T-helper 1 cell treated with Interleukin-12 subunit alpha and Interleukin-12 subunit beta and Interleukin-4 antibody, amounts not matched to agents 30 ng/mL and 1 ng/mL, for 36 hours (primary cell): ENCODE results near the gene INO80C. TPM values are rescaled to one million over a fixed set of nuclear protein-coding genes. Genes with fewer than 3 reads are reported as not detected.

ENCODE experiments used
- intact Hi-C: fragments of 100-400 bp; cut with micrococcal nuclease; formaldehyde crosslinking; loops from one replicate; pipeline ENCODE4 v1.15.1; 2024
- total RNA-seq: library from RNA; stranded (reverse); gene quantifications from 2 replicates; pipeline ENCODE4 v1.2.3, GENCODE V29; 2022

Gene INO80C
- total RNA-seq, 1 donor from 2014 or later, result 28.5 TPM

DNA sequence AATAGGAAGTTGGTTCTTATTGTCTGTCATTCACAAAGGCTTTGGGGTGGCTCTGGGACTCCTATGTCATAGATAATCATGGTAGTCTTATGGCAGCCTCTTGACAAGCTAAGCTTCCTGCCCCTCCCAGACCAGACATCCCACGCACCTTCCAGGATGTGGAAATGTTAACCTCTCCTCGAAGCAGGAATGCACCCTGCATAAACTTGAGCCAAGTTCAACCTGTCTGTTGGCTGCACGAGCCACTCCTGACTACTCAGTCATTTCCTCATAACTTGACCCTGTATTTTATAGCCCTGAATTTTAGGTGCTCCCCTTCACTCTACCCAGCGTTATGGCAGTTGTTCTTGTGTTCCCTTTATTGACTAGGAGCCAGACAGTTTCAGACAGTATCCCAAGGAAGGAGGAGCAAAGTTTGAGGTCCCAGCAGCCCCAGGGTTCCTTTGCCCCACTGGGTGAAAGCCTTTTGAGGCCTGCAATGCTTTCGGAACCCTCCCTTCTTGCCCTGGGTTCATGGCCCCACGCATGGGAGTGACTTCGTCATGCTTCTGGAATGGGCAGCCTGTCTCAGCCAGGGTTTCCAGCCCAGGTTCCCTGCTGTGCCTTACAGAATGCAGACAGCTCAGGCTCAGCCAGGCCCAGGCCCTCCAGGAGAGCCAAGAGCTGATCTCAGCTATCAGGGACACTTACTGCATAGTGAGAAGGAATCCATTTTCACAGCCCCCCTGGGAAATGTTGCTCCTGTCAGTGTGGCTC lies 15.6 kb upstream of the INO80C start:
- intact Hi-C loops, result no loop called here

DNA sequence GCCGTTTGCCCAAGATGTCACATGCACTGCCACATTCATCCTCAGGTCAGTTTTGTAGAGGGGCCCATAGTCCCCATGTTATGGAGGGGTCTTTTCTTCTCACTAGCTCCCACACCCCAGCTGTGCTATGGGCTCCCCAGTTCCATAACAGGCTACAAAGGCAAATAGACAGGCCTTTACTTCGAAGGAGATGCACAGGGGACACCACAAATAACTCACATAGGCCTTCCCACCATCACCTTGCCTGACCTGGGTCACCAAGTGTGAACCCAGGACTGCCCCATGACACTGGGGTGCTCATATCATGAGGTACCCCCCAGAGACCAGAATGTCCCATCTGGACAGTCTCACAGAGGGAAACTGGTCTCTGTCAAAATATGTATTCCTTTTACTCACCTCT lies 15.0 kb upstream of the INO80C start:
- intact Hi-C loops, result no loop called here

DNA sequence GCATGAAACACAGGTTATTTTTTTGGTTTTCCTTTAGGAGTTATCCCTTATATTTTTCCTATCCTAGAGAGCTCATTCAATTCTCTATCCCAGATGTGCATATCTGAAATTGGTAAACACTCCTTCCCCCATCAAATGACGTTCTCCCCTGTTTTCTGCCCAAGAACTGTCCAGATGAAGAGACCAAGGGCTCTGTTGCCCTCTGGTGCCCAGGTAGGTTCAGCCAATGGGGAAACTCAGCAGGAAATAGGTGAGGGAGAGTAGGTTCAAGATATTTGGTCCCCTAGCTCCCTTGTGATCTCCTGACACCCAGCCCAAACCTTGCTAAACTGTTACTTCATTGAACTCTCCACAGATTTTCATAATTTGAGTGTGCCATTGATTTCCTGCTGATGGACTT lies 14.1 kb upstream of the INO80C start:
- intact Hi-C loops, result no loop called here

DNA sequence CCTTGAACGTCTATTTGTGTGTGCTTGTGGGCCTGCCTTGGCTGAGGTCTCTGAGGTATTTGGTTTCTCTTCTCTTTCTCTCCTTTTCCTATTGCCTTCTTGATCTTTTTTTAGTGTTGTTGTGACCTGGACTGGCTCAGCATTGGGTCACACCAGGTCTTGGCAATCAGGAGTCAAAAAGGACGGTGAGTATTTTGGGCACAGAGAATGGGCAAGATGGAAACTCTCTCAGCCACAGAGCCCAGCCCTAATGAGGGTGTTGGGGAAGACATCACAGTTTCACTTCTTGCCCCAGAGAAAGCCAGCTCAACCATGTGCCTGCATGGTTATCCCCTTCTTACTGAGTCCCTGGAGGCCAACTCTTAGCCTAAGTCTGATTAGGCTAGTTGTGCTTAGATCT lies 13.7 kb upstream of the INO80C start:
- intact Hi-C loops, result no loop called here

DNA sequence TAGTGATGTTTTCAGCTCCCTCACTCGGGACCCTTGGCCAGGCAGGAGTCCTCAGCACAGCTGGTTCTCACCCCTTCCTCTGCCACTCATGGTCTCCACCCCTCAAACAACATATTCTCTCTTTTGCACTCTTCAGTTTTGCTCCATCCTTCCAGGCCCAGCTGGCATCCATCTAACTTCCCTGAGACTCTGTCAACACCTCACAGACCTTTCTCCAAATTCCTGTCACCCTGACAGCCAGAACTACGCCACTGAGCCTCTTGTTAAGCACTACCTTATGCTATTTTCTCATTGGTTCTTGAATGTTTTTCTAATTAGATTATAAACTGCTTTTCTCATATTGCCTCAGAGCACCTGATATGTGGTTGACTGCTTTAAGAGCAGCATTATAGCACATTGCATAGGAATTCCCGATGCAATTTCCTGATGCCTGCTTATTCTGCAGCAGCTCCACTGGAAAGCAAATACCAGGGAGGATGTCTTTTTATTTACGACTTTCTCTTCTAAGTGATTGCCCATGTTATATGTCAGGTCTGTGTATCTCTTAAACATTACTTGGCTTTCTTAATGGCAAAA lies 12.4 kb upstream of the INO80C start:
- intact Hi-C loops, result no loop called here

DNA sequence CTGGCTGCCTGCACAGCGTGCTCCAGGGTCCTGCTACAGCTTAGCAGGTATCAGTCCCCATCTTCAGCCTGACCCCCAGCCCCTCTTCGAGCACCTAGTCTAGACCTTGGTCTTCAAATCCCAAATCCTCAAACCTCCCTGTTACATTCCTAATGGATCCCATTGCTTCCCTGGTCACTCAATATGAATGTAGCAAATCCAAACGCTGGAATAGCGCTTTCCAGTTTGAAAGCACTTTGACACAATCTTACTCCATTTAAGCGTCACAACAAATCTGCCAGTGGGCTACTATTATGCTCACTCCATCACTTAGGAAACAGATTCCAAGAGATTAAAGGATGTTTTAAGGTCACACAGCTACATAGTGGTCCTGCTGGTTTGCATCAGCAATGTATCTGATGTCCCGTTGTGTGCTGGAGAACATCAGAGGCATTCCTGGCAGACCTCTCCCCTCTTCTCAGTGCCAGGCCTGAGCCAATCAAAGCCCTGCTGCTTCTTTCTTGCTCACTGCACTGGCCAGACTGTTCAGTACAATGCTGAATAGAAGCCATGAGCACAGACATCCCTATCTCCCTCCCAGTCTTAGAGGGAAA lies 11.1 kb upstream of the INO80C start:
- intact Hi-C loops, result no loop called here

DNA sequence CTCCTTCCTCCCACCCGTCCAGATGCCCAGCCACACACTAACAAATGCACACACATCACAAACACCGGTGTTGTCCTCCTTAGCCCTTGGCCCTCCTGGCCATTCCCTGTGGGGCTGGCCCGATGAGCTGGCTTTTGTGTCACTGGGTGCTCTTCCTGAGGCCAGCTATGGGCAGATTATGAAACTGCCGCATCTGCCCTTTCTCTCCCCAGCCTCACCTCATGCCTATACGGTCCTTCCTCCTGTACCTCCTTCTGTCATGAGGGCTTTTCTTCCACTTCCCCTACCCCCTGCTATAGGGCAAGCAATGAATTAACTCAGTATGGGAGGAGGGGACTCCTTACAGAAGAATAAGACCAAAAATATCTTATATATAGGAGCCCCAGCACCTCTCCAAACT lies 10.3 kb upstream of the INO80C start:
- intact Hi-C loops, result no loop called here

DNA sequence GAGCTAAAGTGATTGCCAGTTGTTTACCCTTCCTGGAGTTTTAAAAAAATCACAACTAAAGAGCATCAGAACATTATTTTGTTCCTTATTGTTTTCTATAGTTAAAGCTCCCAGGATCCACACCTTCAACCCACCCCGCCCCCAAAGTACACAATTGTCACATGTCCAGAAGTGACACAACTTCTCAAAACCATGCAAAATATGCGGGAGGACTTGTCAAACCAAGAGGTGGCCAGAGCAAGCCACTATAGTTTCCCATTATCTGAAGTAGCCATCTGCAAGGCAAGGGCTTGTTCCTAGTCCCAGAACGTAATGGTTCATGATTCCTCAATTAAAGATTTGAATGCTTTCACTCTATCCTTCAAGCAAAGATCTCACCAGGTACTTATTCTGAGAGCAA lies 9.9 kb upstream of the INO80C start:
- intact Hi-C loops, result no loop called here

DNA sequence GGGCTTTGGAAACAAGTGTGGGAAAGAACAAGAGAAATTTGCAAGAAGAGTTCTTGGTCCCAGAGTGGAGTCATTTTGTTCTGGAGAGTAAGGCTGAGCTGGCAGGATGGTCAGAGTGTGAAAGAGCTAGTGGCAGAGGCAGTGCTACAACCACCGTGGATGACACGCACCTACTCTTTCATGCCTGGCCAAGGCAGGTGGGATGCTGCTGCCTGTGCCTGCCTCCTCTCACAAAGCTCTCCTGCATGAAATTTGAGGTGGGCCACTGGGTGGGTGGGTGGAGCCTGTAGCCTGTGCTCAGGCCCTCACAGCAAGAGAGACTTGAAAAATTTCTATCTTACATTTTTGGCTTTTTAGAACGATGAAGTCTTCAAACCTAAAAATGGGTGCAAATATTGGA lies 9.4 kb upstream of the INO80C start:
- intact Hi-C loops, result no loop called here

DNA sequence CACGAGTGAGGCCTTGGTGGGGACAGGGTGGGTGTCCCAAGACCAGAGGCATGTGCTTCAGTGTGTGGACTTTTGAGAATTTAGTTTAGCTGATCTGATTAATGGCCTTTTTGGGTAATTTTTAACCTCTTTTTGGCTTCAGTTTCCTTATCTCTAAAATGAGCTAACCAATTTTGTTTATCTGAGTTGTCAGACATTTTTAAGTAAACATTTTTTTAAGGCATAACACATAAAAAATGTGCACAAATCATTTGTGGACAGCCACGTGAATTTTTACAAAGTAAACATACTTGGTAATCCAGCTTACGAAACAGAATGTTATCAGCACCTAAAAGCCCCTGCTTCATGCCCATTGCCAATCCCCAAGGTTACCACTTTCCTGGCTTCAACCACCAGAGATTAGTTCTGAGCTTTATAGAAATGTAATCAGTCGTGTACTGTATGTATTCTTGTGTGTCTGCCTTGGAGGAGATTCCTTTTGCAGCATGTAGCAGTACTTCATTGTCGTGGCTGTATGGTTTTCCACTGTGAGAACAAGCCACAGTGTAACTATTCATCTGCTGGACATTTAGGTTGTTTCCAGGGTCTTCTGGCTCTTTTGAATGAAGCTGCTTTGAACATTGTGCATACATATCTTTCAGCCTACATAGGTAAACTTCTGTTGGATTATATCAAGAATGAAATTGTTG lies 8.4 kb upstream of the INO80C start:
- intact Hi-C loops, result no loop called here

DNA sequence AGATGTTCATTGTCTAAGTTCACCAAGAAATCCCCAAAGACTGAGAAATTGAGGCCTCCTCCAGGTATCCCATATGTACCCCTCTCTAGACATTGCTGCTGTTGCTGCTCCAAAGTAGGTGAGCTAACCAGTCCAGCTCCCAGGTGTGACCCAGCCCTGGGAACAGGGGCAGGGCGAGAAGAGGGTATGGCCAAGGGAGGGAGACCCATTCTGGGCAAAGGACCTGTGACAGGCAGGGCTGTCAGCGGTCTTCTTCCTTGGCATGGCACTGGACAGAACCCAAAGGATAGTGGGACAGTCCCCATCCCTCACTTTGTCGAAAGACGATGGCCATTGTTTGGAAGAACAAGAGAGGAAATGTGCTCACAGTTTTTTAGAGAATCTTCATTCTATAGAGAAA lies 7.2 kb upstream of the INO80C start:
- intact Hi-C loops, result no loop called here

DNA sequence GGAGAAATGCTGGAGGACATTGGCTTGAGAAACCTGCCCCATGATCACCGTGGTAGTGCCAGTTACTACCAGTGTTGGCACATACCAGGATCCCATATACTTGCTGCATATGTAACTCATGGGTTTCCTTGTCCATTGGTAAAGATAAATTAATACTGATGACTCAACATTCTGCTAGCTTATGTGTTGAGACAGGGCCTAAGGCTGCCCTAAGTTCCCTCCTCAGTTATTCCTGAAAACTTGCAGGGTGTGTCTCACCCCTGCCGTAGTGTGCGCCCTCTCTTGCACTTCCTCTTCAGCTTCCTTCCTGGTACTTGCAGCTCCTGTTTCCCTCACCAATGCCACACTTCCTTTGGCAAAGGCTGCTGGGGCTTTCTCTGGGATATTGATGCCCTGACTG lies 4.3 kb upstream of the INO80C start:
- intact Hi-C loops, result no loop called here

DNA sequence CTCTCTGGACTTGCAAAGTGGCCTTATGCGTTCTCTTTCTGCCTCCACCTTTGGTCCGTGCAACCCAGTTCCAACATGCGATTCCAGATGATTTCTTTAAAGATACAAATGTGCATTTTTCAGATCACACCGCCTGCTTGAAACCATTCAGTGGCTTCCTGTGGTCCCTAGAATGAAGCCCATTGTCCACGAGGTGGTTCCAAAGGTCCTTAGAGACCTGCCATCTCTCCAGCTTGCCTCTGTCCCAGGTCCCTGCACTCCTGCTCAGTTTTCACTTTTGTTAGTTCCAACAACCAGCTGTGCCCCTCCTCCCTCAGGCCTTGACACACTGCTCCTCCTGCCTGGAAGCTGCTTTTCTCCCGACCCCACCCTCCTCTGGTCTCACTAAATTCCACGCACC lies 3.6 kb upstream of the INO80C start:
- intact Hi-C loops, result no loop called here

DNA sequence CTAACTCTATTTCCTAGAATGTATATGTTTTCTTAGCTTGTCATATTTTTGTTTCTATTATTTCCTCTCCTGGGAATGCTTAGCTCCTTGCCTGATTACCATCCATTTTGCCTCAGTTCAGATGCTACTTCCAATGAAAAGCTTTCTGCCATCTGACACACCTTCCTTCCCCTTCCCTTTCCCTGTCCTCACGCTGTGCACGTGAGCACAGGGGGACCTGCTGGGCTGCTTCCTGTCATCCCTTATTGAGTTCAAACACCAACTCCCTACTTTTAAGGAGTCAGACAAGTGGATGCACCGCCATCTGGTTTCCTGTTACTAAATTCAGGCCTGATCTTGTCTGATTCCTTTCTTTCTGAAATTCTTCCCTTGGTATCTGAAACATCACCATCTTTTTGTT lies 2.4 kb upstream of the INO80C start:
- intact Hi-C loops, result no loop called here

DNA sequence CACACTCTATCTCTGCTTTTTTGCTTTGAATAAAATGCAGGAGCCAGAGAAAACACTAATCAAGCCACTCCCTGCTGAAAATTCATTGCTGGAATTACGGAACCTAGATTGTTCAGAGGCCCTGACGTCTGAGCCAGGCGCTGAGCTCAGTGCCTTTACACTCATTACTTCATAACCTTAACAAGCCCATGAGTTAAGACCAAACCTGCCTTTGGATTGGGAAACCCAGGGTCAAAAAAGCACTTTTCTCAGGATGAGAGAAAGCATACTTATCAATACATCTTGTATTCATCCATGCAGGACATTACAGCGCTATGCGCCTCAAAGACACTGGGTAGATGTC lies 762 bp downstream of the INO80C start:
- intact Hi-C loops, result loop anchor here (1.0 to 5.0 kb wide), 13 partner anchors 85 to 1332 kb away; partner anchors contain the start of genes ELP2, KIAA1328, MAPRE2 and RMP24

DNA sequence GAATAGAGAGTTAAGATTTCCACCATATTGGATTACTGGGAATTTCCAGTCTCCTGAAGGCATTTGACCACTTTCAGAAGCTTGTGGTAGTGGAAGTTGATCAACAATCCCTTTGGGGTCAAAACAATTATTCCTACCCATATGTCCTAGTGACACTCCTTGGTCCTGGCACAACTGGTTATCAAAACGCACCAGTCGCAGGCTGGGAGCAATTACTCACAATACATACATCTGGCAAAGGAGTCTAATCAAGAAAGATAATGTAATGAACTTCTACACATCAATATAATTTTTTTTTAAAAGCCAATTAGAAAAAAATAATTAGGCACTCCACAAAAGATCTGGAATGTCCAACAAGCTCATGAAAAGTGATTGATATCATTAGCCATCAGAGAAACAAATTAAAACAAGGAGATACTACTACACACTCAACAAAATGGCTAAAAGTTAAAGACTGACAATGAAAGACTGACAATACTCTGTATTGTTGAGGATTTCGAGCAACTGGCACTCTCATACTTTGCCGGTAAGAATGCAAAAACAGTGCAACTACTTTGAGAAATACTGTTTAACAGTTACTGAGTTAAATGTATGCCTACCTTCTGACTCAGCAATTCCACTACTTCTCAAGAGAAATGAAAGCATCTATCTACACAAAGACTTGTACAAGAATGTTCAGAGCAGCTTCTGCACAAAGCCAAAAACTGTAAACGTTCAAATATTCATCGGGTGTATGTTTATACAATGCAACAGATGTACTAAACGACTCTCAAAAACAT lies 2.0 kb downstream of the INO80C start:
- intact Hi-C loops, result loop anchor here (2.0 to 5.0 kb wide), 3 partner anchors 119 to 518 kb away; partner anchors contain the start of gene ZNF396

DNA sequence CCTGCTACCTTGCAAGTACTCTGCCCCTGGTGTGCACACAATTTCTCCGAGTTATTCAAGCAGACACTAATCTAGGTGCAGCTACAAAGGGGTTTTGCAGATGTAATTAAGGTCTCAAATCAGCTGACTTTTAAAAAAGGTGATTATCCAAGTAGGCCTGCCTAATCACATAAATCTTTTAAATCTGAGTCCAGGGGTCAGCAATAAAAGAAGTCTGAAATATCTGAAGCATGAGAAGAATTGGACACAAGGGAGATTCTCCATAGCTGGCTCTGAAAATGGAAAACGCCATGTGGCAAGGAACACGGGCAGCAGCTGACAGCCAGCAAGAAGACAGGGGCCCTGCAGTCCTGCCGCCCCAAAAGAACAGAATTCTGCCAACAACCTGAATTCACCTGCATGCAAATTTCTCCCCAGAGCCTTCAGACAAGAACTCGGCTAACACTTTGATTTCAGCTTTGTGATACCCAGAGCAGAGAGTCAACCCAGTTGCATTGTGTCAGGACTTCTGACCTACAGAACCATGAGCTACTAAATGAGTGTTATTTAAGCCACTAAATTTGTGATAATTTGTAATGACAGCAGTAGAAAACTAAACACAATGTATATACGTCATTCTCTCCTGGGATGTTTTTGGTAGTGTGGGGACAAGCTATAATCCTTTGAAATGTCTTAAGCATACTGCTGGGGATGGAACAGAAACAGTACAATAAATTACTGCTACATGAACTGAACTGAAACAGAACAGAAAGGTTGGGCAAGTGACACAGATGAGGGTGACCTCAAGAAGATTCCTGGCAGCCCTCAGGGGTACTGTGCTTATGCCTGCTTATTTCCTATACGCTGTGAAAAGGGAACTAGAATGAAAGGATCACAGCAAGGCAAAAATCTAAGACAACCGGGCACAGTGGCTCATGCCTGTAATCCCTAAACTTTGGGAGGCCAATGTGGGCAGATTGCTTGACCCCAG lies 3.2 kb downstream of the INO80C start:
- intact Hi-C loops, result loop anchor here (5.0 kb wide), 2 partner anchors 458 to 517 kb away; no protein-coding TSS in a partner anchor

DNA sequence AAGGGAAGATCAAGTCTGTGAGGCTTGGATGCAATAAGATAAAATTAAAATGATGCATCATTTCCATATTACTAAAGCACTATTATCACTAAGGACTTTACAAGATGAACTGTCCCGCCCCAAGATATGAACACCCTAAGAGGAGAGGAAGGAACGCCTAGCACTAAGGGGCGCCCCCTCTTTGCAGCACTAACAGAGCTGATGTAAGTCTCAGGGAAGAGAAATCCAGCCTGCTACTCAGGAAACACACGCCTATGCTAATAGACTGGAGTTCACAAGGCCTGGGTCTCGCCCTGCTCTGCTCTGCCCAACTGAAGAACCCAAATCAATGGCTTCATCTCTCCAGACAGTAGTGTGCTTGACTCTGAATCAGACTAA lies 6.1 kb downstream of the INO80C start:
- intact Hi-C loops, result no loop called here

DNA sequence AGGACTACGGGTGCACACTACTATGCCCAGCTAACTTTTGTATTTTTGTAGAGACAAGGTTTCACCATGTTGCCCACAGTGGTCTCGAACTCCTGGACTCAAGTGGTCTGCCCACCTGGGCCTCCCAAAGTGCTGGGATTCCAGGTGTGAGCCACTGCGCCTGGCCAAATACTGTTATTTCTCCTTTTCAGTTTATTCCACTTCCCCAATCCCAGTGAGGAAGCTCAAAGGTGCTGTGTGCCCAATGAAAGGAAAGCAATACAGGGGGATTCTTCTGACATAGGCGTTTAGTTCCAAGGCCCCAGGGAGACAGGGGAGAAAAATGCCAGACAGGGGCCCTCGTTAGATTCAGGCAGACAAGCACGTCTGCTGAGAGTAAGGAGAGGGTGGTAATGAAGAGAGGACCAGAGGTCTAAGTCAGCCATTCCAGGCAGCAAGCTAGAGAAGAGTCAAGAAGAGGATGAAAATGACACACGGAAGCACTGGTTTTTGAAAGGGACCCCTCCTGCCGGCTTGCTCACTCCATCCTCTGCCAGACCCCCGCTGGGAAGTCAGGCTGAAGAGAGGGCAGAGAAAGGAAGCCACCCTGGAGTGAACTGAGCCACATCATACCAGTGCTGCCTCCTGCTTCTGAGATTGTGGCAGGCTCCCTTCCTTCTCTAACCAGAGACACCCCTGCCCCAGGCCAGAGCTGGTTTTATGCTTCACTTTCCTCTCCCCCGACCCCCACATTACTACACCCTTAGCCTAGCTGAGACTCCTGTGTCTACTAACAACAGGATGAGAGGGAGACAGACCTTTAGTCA lies 6.7 kb downstream of the INO80C start:
- intact Hi-C loops, result no loop called here
